HepG2 (cell line): ENCODE results near the gene MSANTD2. TPM values are rescaled to one million over a fixed set of nuclear protein-coding genes. Genes with fewer than 3 reads are reported as not detected.

ENCODE experiments used
- ATAC-seq: fragments of 200-7000 bp; cut with Tn5 transposase; 3 replicates; pipeline ENCODE4 v1.9.1; 2020; ENCODE audit warnings: mild to moderate bottlenecking, moderate library complexity
- BruUV-seq: library from RNA; stranded (reverse); fragments of 400-500 nt; replicated peaks from 2 replicates; lab custom pipeline; 2021; lab: Mats Ljungman, UMichigan
- CTCF ChIA-PET: fragments of 300-600 bp; formaldehyde crosslinking; extraction: SDS; loops from one replicate; lab custom pipeline; 2021; ENCODE audit warnings: low total read pairs, inconsistent platforms, low intra/inter-chr PET ratio; lab: Yijun Ruan, JAX
- POLR2A ChIA-PET: fragments of 350-600 bp; sonication (Branson Sonifier 250); formaldehyde crosslinking; loops from one replicate; lab custom pipeline; 2020; ENCODE audit warnings: antibody characterized with exemption, inconsistent platforms; lab: Yijun Ruan, JAX
- DNase-seq: peaks from one replicate; pipeline ENCODE4 v3.0.0-alpha.2; 2015; ENCODE audit warnings: low spot score
- FAIRE-seq: peaks from 3 replicates; lab custom pipeline; 2011; peaks lifted over from hg19 to GRCh38; lab: Jason Lieb, UNC
- H2AFZ ChIP-seq: one replicate; pipeline ENCODE4 v1.6.1; 2011; ENCODE audit warnings: low read length, inconsistent platforms
- H3K27ac ChIP-seq: fragments of 300-600 bp; 3 replicates; pipeline ENCODE4 v1.8.0; 2011; ENCODE audit warnings: mixed run types, mild to moderate bottlenecking, mixed read lengths, low read length, inconsistent platforms; ENCODE audit not compliant: insufficient read depth; ENCODE audit errors: extremely low read length
- H3K27me3 ChIP-seq, 2 experiments: fragments of 200-600 bp in 1 of 2; 2 replicates in 1 of 2; 3 replicates in 1 of 2; pipeline versions ENCODE4 v1.6.0 to v1.8.0; 2011; ENCODE audit warnings: low read length in 2 of 2, mild to moderate bottlenecking in 2 of 2, moderate library complexity in 2 of 2, inconsistent platforms in 1 of 2; ENCODE audit not compliant: insufficient read depth in 2 of 2, control insufficient read depth in 1 of 2
- H3K36me3 ChIP-seq, 2 experiments: fragments of 200-600 bp in 1 of 2; replicated peaks in 1 of 2; 2 replicates in 1 of 2; 3 replicates in 1 of 2; pipeline versions ENCODE4 v1.5.1 to v1.8.0; 2011; ENCODE audit warnings: low read length in 2 of 2, inconsistent platforms in 1 of 2; ENCODE audit not compliant: insufficient read depth in 2 of 2, control insufficient read depth in 1 of 2
- H3K4me1 ChIP-seq: 2 replicates; pipeline ENCODE4 v1.5.1; 2012; ENCODE audit warnings: low read length, inconsistent platforms; ENCODE audit not compliant: insufficient read depth
- H3K4me2 ChIP-seq: 2 replicates; pipeline ENCODE4 v1.6.0; 2011; ENCODE audit warnings: low read depth, low read length, inconsistent platforms
- H3K4me3 ChIP-seq, 3 experiments: fragments of 200-600 bp in 1 of 3; sonication (generic), shearing (Covaris generic) in 1 of 3; replicated peaks in 1 of 3; 2 replicates each; pipeline ENCODE4 v1.5.1; 2011 to 2016; ENCODE audit warnings: low read length in 3 of 3, inconsistent platforms in 2 of 3, low read depth in 2 of 3, mild to moderate bottlenecking in 2 of 3, control low read depth in 1 of 3, mixed read lengths in 1 of 3; ENCODE audit not compliant: insufficient read depth in 1 of 3
- H3K79me2 ChIP-seq: one replicate; pipeline ENCODE4 v1.6.1; 2011; ENCODE audit warnings: low read length, inconsistent platforms; ENCODE audit not compliant: insufficient read depth
- H3K9ac ChIP-seq: 2 replicates; pipeline ENCODE4 v1.6.0; 2011; ENCODE audit warnings: mild to moderate bottlenecking, low read depth, low read length, inconsistent platforms; ENCODE audit not compliant: insufficient read depth
- H3K9me3 ChIP-seq: 2 replicates; pipeline ENCODE4 v1.5.1; 2012; ENCODE audit warnings: mild to moderate bottlenecking, low read length
- H4K20me1 ChIP-seq: 2 replicates; pipeline ENCODE4 v1.6.0; 2011; ENCODE audit warnings: inconsistent platforms, mild to moderate bottlenecking, low read length, moderate library complexity; ENCODE audit not compliant: insufficient read depth
- AGO2 ChIP-seq: fragments of 200-400 bp; formaldehyde crosslinking; optimal IDR thresholded peaks from 2 replicates; pipeline ENCODE3; 2017; ENCODE audit warnings: mild to moderate bottlenecking, low read depth, low read length, moderate library complexity
- ATF7 ChIP-seq, 2 experiments: fragments of 450-650 bp in 1 of 2; sonication (generic) in 1 of 2; formaldehyde crosslinking in 1 of 2; IDR thresholded peaks; 2 replicates each; pipeline versions ENCODE4 v1.4.0 to v1.6.1; 2016 to 2020; ENCODE audit warnings: antibody characterized with exemption in 1 of 2, mild to moderate bottlenecking in 1 of 2, missing genetic modification reagents in 1 of 2
- FOXO1 ChIP-seq: sonication (generic); formaldehyde crosslinking; IDR thresholded peaks from 2 replicates; pipeline ENCODE4 v1.4.0; 2020; ENCODE audit warnings: missing genetic modification reagents
- HDAC6 ChIP-seq: fragments of 200-600 bp; sonication (generic); IDR thresholded peaks from 2 replicates; pipeline ENCODE4 v1.7.0; 2017; ENCODE audit warnings: mild to moderate bottlenecking, antibody characterized with exemption, low read length, low read depth
- KDM6A ChIP-seq: IDR thresholded peaks from 2 replicates; pipeline ENCODE4 v1.6.1; 2016; ENCODE audit warnings: low read depth
- MAF1 ChIP-seq: sonication (generic); formaldehyde crosslinking; IDR thresholded peaks from 2 replicates; pipeline ENCODE4 v1.5.0; 2020; ENCODE audit warnings: missing genetic modification reagents, borderline replicate concordance
- NFYC ChIP-seq: IDR thresholded peaks from 2 replicates; pipeline ENCODE4 v1.6.1; 2016; ENCODE audit warnings: missing genetic modification reagents, missing compliant biosample characterization
- SAP130 ChIP-seq: IDR thresholded peaks from 2 replicates; pipeline ENCODE4 v1.6.1; 2016; ENCODE audit warnings: low read depth
- SP1 ChIP-seq, 2 experiments: fragments of 450-650 bp in 1 of 2; sonication (generic) in 1 of 2; formaldehyde crosslinking in 1 of 2; IDR thresholded peaks; 2 replicates each; pipeline versions ENCODE4 v1.4.0 to v1.6.1; 2016 to 2020; ENCODE audit warnings: missing genetic modification reagents in 1 of 2
- TARDBP ChIP-seq: sonication (generic); formaldehyde crosslinking; IDR thresholded peaks from 2 replicates; pipeline ENCODE4 v1.8.0; 2022; ENCODE audit warnings: mild to moderate bottlenecking, missing genetic modification reagents
- ZNF205 ChIP-seq: IDR thresholded peaks from 2 replicates; pipeline ENCODE4 v1.6.1; 2018; ENCODE audit warnings: missing biosample characterization, missing genetic modification reagents
- ZNF431 ChIP-seq: sonication (generic); formaldehyde crosslinking; IDR thresholded peaks from 2 replicates; pipeline ENCODE4 v1.9.0; 2022; ENCODE audit warnings: missing genetic modification reagents, low read depth, mild to moderate bottlenecking, borderline replicate concordance
- ZNF790 ChIP-seq: sonication (generic); formaldehyde crosslinking; IDR thresholded peaks from 2 replicates; pipeline ENCODE4 v1.8.0; 2022; ENCODE audit warnings: missing genetic modification reagents, mild to moderate bottlenecking, borderline replicate concordance
- ZSCAN9 ChIP-seq: IDR thresholded peaks from 2 replicates; pipeline ENCODE4 v1.6.1; 2016; ENCODE audit warnings: borderline replicate concordance
- WGBS: methylation state at CpG from one replicate; pipeline ENCODE4 v1.1.6; 2017; ENCODE audit warnings: low lambda C conversion rate; 5-methylcytosine and 5-hydroxymethylcytosine counted together
- in situ Hi-C: cut with HindIII; loops from 2 replicates; pipeline ENCODE4 v1.10.0; 2017; ENCODE audit warnings: low pct_unique_long_range_greater_than_20kb; ENCODE audit not compliant: extremely low pct_ligation_motif_present
- intact Hi-C: fragments of 100-400 bp; cut with micrococcal nuclease; formaldehyde crosslinking; loops from one replicate; pipeline ENCODE4 v1.10.0; 2022; ENCODE audit not compliant: unreplicated experiment
- polyA plus RNA-seq, 8 experiments: library from polyadenylated mRNA; depleted of rRNA in 3 of 8; stranded (reverse) in 7 of 8; unstranded in 1 of 8; fragments of >200 nt; fragmentation: Illumina TruSeq in 4 of 8; extraction: Trizol in 4 of 8; gene quantifications; 2 replicates each; pipeline versions ENCODE4 v1.2.1 to v1.2.3, GENCODE V29; 2011 to 2016; ENCODE audit warnings: low read depth in 4 of 8, missing spikeins in 1 of 8, mixed read lengths in 1 of 8; ENCODE audit not compliant: insufficient read depth in 1 of 8
- total RNA-seq, 5 experiments: library from RNA; depleted of rRNA; stranded (reverse); fragments of >200 nt; fragmentation: Illumina TruSeq; extraction: Trizol; gene quantifications; 2 replicates each; pipeline ENCODE4 v1.2.3, GENCODE V29; 2016; ENCODE audit warnings: low read depth in 1 of 5

MSANTD2 gene
- total and polyA plus RNA-seq, 2 of the 13 experiments (the other 11 are each of a cell fraction or from before 2014, with no cell fraction given) = 8.7 to 10.1 TPM

DNA sequence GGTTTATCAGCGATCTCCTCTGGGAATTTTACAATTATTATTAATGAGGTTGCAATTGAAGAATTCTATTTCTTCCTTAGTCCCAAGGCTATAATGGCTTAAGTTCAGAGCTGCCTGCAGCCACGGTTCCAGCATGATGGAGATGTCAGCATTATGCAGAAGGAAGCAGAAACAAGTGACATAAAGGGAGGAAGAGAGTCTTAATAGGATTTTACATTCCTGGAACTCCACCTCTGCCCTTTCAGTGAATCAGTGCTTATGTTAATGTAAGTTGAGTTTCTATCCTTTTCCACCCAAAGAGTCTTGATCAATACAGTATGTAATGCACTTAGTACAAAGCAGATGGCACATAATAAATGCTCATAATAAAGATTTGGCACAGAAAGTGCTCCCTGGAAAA lies 72.1 kb downstream of the MSANTD2 start:
- H3K27ac ChIP-seq = no peak overlapping the region
- no TSS peak for BruUV-seq
- no peaks in the 10 kb centered on the region for H3K36me3 ChIP-seq
- H3K9ac ChIP-seq = no peak overlapping the region
- 3% methylated on average over 2 of the region's 2 CpGs for WGBS
- in situ Hi-C loops = no loop called here
- H3K27me3 ChIP-seq = peaks cover 0 to 9% of the 10 kb centered on the region in 2 experiments; a peak in 2 of 5 replicates
- H3K9me3 ChIP-seq = no peaks in the 10 kb centered on the region
- H3K79me2 ChIP-seq = no peaks in the 10 kb centered on the region
- no peak overlapping the region for H2AFZ ChIP-seq
- TF ChIP-seq AGO2 = no peak
- no peak for TF ChIP-seq TARDBP (CRISPR knock-in tag)
- no peak for TF ChIP-seq MAF1
- TF ChIP-seq ZNF431 (CRISPR knock-in tag) = no peak
- TF ChIP-seq ZNF790 (CRISPR knock-in tag) = no peak
- TF ChIP-seq HDAC6 = no peak
- TF ChIP-seq SP1 (IDR thresholded peaks at IDR 0.05) = no peak
- TF ChIP-seq SP1 (CRISPR knock-in tag; IDR thresholded peaks at IDR 0.05) = no peak
- TF ChIP-seq ZSCAN9 = no peak
- TF ChIP-seq, all 625 proteins: peak for 0
- H4K20me1 ChIP-seq = no peaks in the 10 kb centered on the region
- intact Hi-C loops = no loop called here
- no peak overlapping the region for H3K4me2 ChIP-seq
- peaks cover 22% of the 10 kb centered on the region for H3K4me1 ChIP-seq
- FAIRE-seq = no peak
- no peak for ATAC-seq
- DNase-seq = no peak
- ChIA-PET CTCF (no interaction called here), POLR2A (no interaction called here)
- no peak overlapping the region for H3K4me3 ChIP-seq

DNA sequence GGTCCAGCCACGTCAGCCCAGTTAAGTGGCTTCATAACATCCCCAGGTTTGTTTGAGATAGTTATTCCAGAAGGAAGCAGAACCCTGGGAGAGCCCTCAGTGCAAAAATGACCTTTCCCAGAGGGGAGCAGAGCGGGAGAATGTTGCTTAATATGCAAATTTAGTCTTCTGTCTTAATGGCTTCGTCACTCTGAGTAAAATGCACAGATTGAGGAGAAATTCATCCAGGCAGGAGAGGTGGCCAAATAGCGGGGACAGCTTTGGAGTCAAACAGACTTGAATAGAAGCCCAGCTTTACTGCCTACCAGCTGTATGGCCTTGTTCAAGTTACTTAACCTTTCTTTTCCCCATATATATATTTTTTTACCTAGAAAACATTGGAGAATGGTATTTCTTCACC lies 72.7 kb downstream of the MSANTD2 start:
- Histone ChIP-seq H3K36me3 (no peaks in the 10 kb centered on the region), H2AFZ (no peak overlapping the region), H3K4me3 (no peak overlapping the region), H3K79me2 (no peaks in the 10 kb centered on the region), H3K4me1 (peaks cover 22% of the 10 kb centered on the region), H3K9me3 (no peaks in the 10 kb centered on the region), H3K4me2 (no peak overlapping the region), H3K27ac (no peak overlapping the region), H3K27me3 (peaks cover 0 to 9% of the 10 kb centered on the region in 2 experiments; a peak in 2 of 5 replicates), H4K20me1 (no peaks in the 10 kb centered on the region), H3K9ac (no peak overlapping the region)
- TF ChIP-seq KDM6A (CRISPR knock-in tag) (no peak), SAP130 (CRISPR knock-in tag) (no peak), ZNF205 (no peak), ATF7 (IDR thresholded peaks at IDR 0.05) (no peak), ATF7 (CRISPR knock-in tag; IDR thresholded peaks at IDR 0.05) (no peak), NFYC (CRISPR knock-in tag) (no peak), FOXO1 (CRISPR knock-in tag) (no peak)
- 38% methylated on average over 4 of the region's 4 CpGs for WGBS
- intact Hi-C loops (no loop called here), in situ Hi-C loops (no loop called here)
- ChIA-PET POLR2A (no interaction called here), CTCF (no interaction called here)
- DNase-seq (no peak), ATAC-seq (no peak), FAIRE-seq (no peak)
- no TSS peak for BruUV-seq
